ENCODE results near the gene CFAP44.
"Not testable (repeated sequence)": the region's sequence is repeated elsewhere in the genome, so short reads cannot be mapped to it uniquely, and the experiment has no call there.

CFAP44 gene

GRCh38 chr3:113441051-113441770, at the start of gene CFAP44:
TSS of gene CFAP44 (minus strand) at chr3:113441493. CDS start at chr3:113433664, 7,829 bp downstream.
- Histone ChIP-seq H3K27ac (ENCODE audit: low read length) (peak within 1 kb of the TSS; percentile 15), H3K36me3 (ENCODE audit: control insufficient read depth, low read depth, low read length) (no peaks in the 10 kb centered on the region), H3K9ac (ENCODE audit: low read length) (peak within 1 kb of the TSS; percentile 60), H3K4me3 (ENCODE audit: low read length) (peak within 1 kb of the TSS; percentile 51), H3K9me3 (ENCODE audit: control insufficient read depth, low read depth, low read length) (no peaks in the 10 kb centered on the region), H3K4me1 (ENCODE audit: control insufficient read depth, low read depth, low read length) (no peaks in the 10 kb centered on the region), H3K27me3 (ENCODE audit: control insufficient read depth, insufficient read depth, low read length) (no peaks in the 10 kb centered on the region)

- Histone ChIP-seq H3K36me3 (ENCODE audit: control insufficient read depth, low read depth, low read length) (peaks cover 5% of the 10 kb centered on the region), H3K27me3 (ENCODE audit: control insufficient read depth, insufficient read depth, low read length) (no peaks in the 10 kb centered on the region), H3K4me3 (ENCODE audit: low read length) (no peak overlapping the region), H3K9ac (ENCODE audit: low read length) (no peak overlapping the region), H3K27ac (ENCODE audit: low read length) (no peak overlapping the region), H3K4me1 (ENCODE audit: control insufficient read depth, low read depth, low read length) (no peaks in the 10 kb centered on the region), H3K9me3 (ENCODE audit: control insufficient read depth, low read depth, low read length) (no peaks in the 10 kb centered on the region)
Observed at GRCh38 chr3:113485161-113485609, 43.9 kb upstream of the CFAP44 start.

GRCh38 chr3:113468539-113468938, 27.2 kb upstream of the CFAP44 start:
- Histone ChIP-seq H3K9me3 (ENCODE audit: control insufficient read depth, low read depth, low read length) (no peaks in the 10 kb centered on the region), H3K27me3 (ENCODE audit: control insufficient read depth, insufficient read depth, low read length) (no peaks in the 10 kb centered on the region), H3K27ac (ENCODE audit: low read length) (no peak overlapping the region), H3K4me3 (ENCODE audit: low read length) (no peak overlapping the region), H3K9ac (ENCODE audit: low read length) (no peak overlapping the region), H3K36me3 (ENCODE audit: control insufficient read depth, low read depth, low read length) (peaks cover 8% of the 10 kb centered on the region), H3K4me1 (ENCODE audit: control insufficient read depth, low read depth, low read length) (no peaks in the 10 kb centered on the region)

- Histone ChIP-seq H3K36me3 (ENCODE audit: control insufficient read depth, low read depth, low read length) (peaks cover 18% of the 10 kb centered on the region), H3K9ac (ENCODE audit: low read length) (no peak overlapping the region), H3K4me1 (ENCODE audit: control insufficient read depth, low read depth, low read length) (no peaks in the 10 kb centered on the region), H3K27me3 (ENCODE audit: control insufficient read depth, insufficient read depth, low read length) (no peaks in the 10 kb centered on the region), H3K4me3 (ENCODE audit: low read length) (no peak overlapping the region), H3K9me3 (ENCODE audit: control insufficient read depth, low read depth, low read length) (no peaks in the 10 kb centered on the region), H3K27ac (ENCODE audit: low read length) (no peak overlapping the region)
Observed at GRCh38 chr3:113461488-113461887, 20.2 kb upstream of the CFAP44 start.

GRCh38 chr3:113458554-113458953, 17.3 kb upstream of the CFAP44 start:
- not testable (repeated sequence) for H3K9ac ChIP-seq (ENCODE audit: low read length); H3K9me3 ChIP-seq (ENCODE audit: control insufficient read depth, low read depth, low read length); H3K4me3 ChIP-seq (ENCODE audit: low read length); H3K4me1 ChIP-seq (ENCODE audit: control insufficient read depth, low read depth, low read length); H3K27ac ChIP-seq (ENCODE audit: low read length); H3K27me3 ChIP-seq (ENCODE audit: control insufficient read depth, insufficient read depth, low read length)
- peaks cover 16% of the 10 kb centered on the region for H3K36me3 ChIP-seq (ENCODE audit: control insufficient read depth, low read depth, low read length)

- Histone ChIP-seq H3K9me3 (ENCODE audit: control insufficient read depth, low read depth, low read length) (no peaks in the 10 kb centered on the region), H3K4me3 (ENCODE audit: low read length) (no peak overlapping the region), H3K36me3 (ENCODE audit: control insufficient read depth, low read depth, low read length) (peaks cover 17% of the 10 kb centered on the region)
Observed at GRCh38 chr3:113455446-113455845, 14.2 kb upstream of the CFAP44 start.

GRCh38 chr3:113454630-113455029, 13.3 kb upstream of the CFAP44 start:
- H3K4me3 ChIP-seq (ENCODE audit: low read length), result no peak overlapping the region
- H3K27me3 ChIP-seq (ENCODE audit: control insufficient read depth, insufficient read depth, low read length), result no peaks in the 10 kb centered on the region
- no peak overlapping the region for H3K9ac ChIP-seq (ENCODE audit: low read length)
- no peak overlapping the region for H3K27ac ChIP-seq (ENCODE audit: low read length)
- H3K36me3 ChIP-seq (ENCODE audit: control insufficient read depth, low read depth, low read length), result peaks cover 14% of the 10 kb centered on the region
- H3K9me3 ChIP-seq (ENCODE audit: control insufficient read depth, low read depth, low read length), result no peaks in the 10 kb centered on the region
- H3K4me1 ChIP-seq (ENCODE audit: control insufficient read depth, low read depth, low read length), result no peaks in the 10 kb centered on the region

More at GRCh38 chr3:113455446-113455845, 14.2 kb upstream of the CFAP44 start:
- Histone ChIP-seq H3K27me3 (ENCODE audit: control insufficient read depth, insufficient read depth, low read length) (no peaks in the 10 kb centered on the region), H3K4me1 (ENCODE audit: control insufficient read depth, low read depth, low read length) (no peaks in the 10 kb centered on the region), H3K9ac (ENCODE audit: low read length) (no peak overlapping the region), H3K27ac (ENCODE audit: low read length) (no peak overlapping the region)

- no peaks in the 10 kb centered on the region for H3K27me3 ChIP-seq (ENCODE audit: control insufficient read depth, insufficient read depth, low read length)
- H3K4me3 ChIP-seq (ENCODE audit: low read length), result no peak overlapping the region
- H3K9ac ChIP-seq (ENCODE audit: low read length), result no peak overlapping the region
- no peaks in the 10 kb centered on the region for H3K9me3 ChIP-seq (ENCODE audit: control insufficient read depth, low read depth, low read length)
- H3K27ac ChIP-seq (ENCODE audit: low read length), result no peak overlapping the region
- H3K4me1 ChIP-seq (ENCODE audit: control insufficient read depth, low read depth, low read length), result no peaks in the 10 kb centered on the region
- peaks cover 14% of the 10 kb centered on the region for H3K36me3 ChIP-seq (ENCODE audit: control insufficient read depth, low read depth, low read length)
Observed at GRCh38 chr3:113454057-113454456, 12.8 kb upstream of the CFAP44 start.

- Histone ChIP-seq H3K27ac (ENCODE audit: low read length) (no peak overlapping the region), H3K4me1 (ENCODE audit: control insufficient read depth, low read depth, low read length) (no peaks in the 10 kb centered on the region), H3K9me3 (ENCODE audit: control insufficient read depth, low read depth, low read length) (no peaks in the 10 kb centered on the region), H3K27me3 (ENCODE audit: control insufficient read depth, insufficient read depth, low read length) (no peaks in the 10 kb centered on the region), H3K36me3 (ENCODE audit: control insufficient read depth, low read depth, low read length) (peaks cover 7% of the 10 kb centered on the region), H3K4me3 (ENCODE audit: low read length) (no peak overlapping the region), H3K9ac (ENCODE audit: low read length) (no peak overlapping the region)
Observed at GRCh38 chr3:113450911-113451310, 9.6 kb upstream of the CFAP44 start.

- no peak overlapping the region for H3K27ac ChIP-seq (ENCODE audit: low read length)
- no peaks in the 10 kb centered on the region for H3K9me3 ChIP-seq (ENCODE audit: control insufficient read depth, low read depth, low read length)
- no peaks in the 10 kb centered on the region for H3K4me1 ChIP-seq (ENCODE audit: control insufficient read depth, low read depth, low read length)
- no peak overlapping the region for H3K9ac ChIP-seq (ENCODE audit: low read length)
- H3K4me3 ChIP-seq (ENCODE audit: low read length), result no peak overlapping the region
- H3K36me3 ChIP-seq (ENCODE audit: control insufficient read depth, low read depth, low read length), result no peaks in the 10 kb centered on the region
- no peaks in the 10 kb centered on the region for H3K27me3 ChIP-seq (ENCODE audit: control insufficient read depth, insufficient read depth, low read length)
Observed at GRCh38 chr3:113439606-113440005, 1.7 kb downstream of the CFAP44 start.

GRCh38 chr3:113438224-113438623, 3.1 kb downstream of the CFAP44 start:
- Histone ChIP-seq H3K36me3 (ENCODE audit: control insufficient read depth, low read depth, low read length) (no peaks in the 10 kb centered on the region), H3K9ac (ENCODE audit: low read length) (no peak overlapping the region), H3K4me3 (ENCODE audit: low read length) (no peak overlapping the region), H3K27ac (ENCODE audit: low read length) (no peak overlapping the region), H3K4me1 (ENCODE audit: control insufficient read depth, low read depth, low read length) (no peaks in the 10 kb centered on the region), H3K27me3 (ENCODE audit: control insufficient read depth, insufficient read depth, low read length) (no peaks in the 10 kb centered on the region), H3K9me3 (ENCODE audit: control insufficient read depth, low read depth, low read length) (no peaks in the 10 kb centered on the region)

GRCh38 chr3:113437411-113437810, 3.9 kb downstream of the CFAP44 start:
- Histone ChIP-seq H3K36me3 (ENCODE audit: control insufficient read depth, low read depth, low read length) (no peaks in the 10 kb centered on the region), H3K4me1 (ENCODE audit: control insufficient read depth, low read depth, low read length) (no peaks in the 10 kb centered on the region), H3K9me3 (ENCODE audit: control insufficient read depth, low read depth, low read length) (no peaks in the 10 kb centered on the region), H3K27ac (ENCODE audit: low read length) (no peak overlapping the region), H3K9ac (ENCODE audit: low read length) (no peak overlapping the region), H3K27me3 (ENCODE audit: control insufficient read depth, insufficient read depth, low read length) (no peaks in the 10 kb centered on the region), H3K4me3 (ENCODE audit: low read length) (no peak overlapping the region)

All from iPS-18a (cell line).